ENCODE results near the gene CRKL. TPM values are rescaled to one million over a fixed set of nuclear protein-coding genes. Genes with fewer than 3 reads are reported as not detected.

Gene CRKL
- total RNA-seq, 1 experiment from 2014 or later, result 87.7 TPM

DNA sequence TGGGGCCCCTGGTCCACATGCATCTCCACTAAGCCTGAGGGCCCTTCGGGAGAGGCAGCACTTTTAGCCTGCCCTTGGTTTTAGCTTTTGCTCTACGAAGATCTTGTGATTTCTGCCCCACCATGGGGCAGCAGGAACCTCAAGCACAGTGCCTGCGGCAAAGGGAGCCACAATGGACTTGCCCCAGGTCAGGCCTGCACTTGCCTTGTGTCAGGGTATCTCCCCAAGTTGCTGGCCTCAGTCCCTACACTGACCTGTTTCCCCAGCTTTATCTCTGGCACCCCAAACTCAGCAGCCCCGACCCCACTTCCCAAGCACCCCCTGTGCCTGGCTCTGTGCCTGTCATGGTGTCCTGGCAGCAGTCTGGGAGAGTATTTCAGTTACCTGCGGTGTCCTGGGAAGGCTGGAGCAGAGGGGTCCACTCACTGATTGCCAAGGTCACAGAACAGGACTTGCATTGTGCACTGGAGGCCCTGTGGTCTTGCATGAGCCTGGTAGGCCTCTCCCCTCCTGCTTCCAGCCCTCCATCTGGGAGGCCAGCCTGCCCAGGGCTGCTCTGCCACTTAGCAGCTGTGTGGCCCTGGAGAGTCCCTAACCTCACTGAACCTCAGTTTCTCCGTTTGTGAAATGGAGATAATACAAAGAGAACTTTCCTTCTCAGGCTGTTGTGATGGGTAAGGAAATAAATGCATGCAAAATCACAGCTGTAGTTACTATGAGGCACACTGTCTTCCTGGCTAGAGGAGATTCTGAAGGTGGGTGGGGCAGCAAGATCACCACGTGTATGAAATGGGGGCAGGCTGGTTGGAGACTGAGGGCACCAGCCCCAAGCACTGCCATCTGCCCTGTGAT, 46.2 kb downstream of the CRKL start:
- Histone ChIP-seq H3K27ac (ENCODE audit: low read depth, low read length) (no peak overlapping the region), H2AFZ (ENCODE audit: low read depth, low read length, poor library complexity, severe bottlenecking) (no peak overlapping the region), H3K9me3 (ENCODE audit: control insufficient read depth in 1 of 2, insufficient read depth in 1 of 2, low read depth in 1 of 2, low read length in 2 of 2) (no peaks in the 10 kb centered on the region), H4K20me1 (ENCODE audit: insufficient read depth) (no peaks in the 10 kb centered on the region), H3K27me3 (ENCODE audit: insufficient read depth, low read length) (no peaks in the 10 kb centered on the region), H3K4me1 (ENCODE audit: control insufficient read depth in 1 of 2, insufficient read depth in 2 of 2, low read length in 2 of 2) (peaks cover 2 to 10% of the 10 kb centered on the region in 2 experiments; a peak in 3 of 4 replicates), H3K9ac (ENCODE audit: low read length) (no peak overlapping the region), H3K36me3 (ENCODE audit: control insufficient read depth in 1 of 2, insufficient read depth in 2 of 2, low read length in 2 of 2) (no peaks in the 10 kb centered on the region), H3K79me2 (ENCODE audit: insufficient read depth, low read length) (no peaks in the 10 kb centered on the region), H3K4me2 (ENCODE audit: low read length) (no peak overlapping the region), H3K4me3 (replicated peaks in 1 of 2; ENCODE audit: low read depth in 1 of 2, low read length in 2 of 2) (no peak overlapping the region), H3K9me2 (ENCODE audit: insufficient read depth) (no peaks in the 10 kb centered on the region)
- ATAC-seq (no peak), DNase-seq (ENCODE audit: low read depth, low spot score) (no peak)
- ChIA-PET RAD21 (ENCODE audit: low non-redundant PET in 1 of 2, low total read pairs in 2 of 2, uncharacterized antibody in 2 of 2, unreplicated experiment in 2 of 2) (no interaction called here), POLR2A (no interaction called here), CTCF (no interaction called here)
- TF ChIP-seq SRF (IDR thresholded peaks at IDR 0.05; ENCODE audit: low read depth) (no peak), JUND (IDR thresholded peaks at IDR 0.05) (no peak), EZH2 (IDR thresholded peaks at IDR 0.05) (no peak)
- intact Hi-C loops (cut with micrococcal nuclease), result no loop called here
- no TSS peak for BruUV-seq (replicated peaks)

DNA sequence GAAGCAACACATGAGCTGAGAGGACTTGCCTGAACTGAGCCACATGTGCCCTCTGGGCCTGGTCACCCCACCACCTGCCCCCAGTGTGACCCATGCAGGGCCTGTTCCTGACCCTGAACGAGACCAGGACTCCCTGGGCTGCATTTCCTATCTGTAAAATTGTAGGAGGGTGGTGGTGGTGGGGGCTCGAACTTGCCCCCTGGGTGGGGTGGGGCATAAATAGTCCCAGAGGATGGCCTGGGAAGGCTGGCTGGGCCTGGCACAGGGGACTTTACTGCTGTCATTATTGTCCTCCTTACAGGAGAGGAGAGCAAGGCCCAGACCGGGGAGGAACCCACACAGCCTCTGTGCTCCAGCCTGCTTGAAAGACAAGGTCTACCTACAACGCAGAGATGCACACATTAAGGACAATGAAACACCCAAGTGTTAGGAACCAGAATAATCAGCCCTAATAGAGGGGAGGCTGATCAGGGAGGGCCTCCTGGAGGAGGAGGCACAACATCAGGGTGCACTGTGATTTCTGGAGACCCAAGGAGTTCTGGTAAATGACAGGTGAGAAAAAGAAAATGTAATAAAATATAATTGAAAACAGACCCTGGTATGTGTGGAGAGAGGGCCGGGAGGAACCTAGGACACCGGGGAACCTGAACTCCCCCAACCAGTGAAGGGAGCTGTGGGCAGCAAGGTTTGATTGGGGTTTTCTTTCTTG, 47.0 kb downstream of the CRKL start:
- CTCF ChIA-PET, result no interaction called here

More for the DNA sequence above, 47.0 kb downstream of the CRKL start:
- Histone ChIP-seq H3K4me1 (ENCODE audit: control insufficient read depth in 1 of 2, insufficient read depth in 2 of 2, low read length in 2 of 2) (peaks cover 0 to 4% of the 10 kb centered on the region in 2 experiments; a peak in 1 of 4 replicates), H4K20me1 (ENCODE audit: insufficient read depth) (no peaks in the 10 kb centered on the region), H3K9me2 (ENCODE audit: insufficient read depth) (no peaks in the 10 kb centered on the region), H3K9me3 (ENCODE audit: control insufficient read depth in 1 of 2, insufficient read depth in 1 of 2, low read depth in 1 of 2, low read length in 2 of 2) (no peaks in the 10 kb centered on the region), H3K4me2 (ENCODE audit: low read length) (no peak overlapping the region), H3K4me3 (replicated peaks in 1 of 2; ENCODE audit: low read depth in 1 of 2, low read length in 2 of 2) (no peak overlapping the region), H3K27me3 (ENCODE audit: insufficient read depth, low read length) (no peaks in the 10 kb centered on the region), H3K9ac (ENCODE audit: low read length) (no peak overlapping the region), H2AFZ (ENCODE audit: low read depth, low read length, poor library complexity, severe bottlenecking) (no peak overlapping the region), H3K79me2 (ENCODE audit: insufficient read depth, low read length) (no peaks in the 10 kb centered on the region), H3K27ac (ENCODE audit: low read depth, low read length) (no peak overlapping the region), H3K36me3 (ENCODE audit: control insufficient read depth in 1 of 2, insufficient read depth in 2 of 2, low read length in 2 of 2) (no peaks in the 10 kb centered on the region)
- no peak for TF ChIP-seq FOSL1 (IDR thresholded peaks at IDR 0.05; ENCODE audit: low read depth)
- no peak for TF ChIP-seq EZH2phosphoT487 (IDR thresholded peaks at IDR 0.05; ENCODE audit: borderline replicate concordance)
- no peak for TF ChIP-seq CEBPB (IDR thresholded peaks at IDR 0.05; ENCODE audit: low read depth)
- TF ChIP-seq ZFX (IDR thresholded peaks at IDR 0.05), result no peak
- TF ChIP-seq, protein P1, sequence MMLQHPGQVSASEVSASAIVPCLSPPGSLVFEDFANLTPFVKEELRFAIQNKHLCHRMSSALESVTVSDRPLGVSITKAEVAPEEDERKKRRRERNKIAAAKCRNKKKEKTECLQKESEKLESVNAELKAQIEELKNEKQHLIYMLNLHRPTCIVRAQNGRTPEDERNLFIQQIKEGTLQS (IDR thresholded peaks at IDR 0.05), result no peak
- TF ChIP-seq ELF1 (IDR thresholded peaks at IDR 0.05; ENCODE audit: borderline replicate concordance, low read depth), result no peak
- TF ChIP-seq, protein P2, sequence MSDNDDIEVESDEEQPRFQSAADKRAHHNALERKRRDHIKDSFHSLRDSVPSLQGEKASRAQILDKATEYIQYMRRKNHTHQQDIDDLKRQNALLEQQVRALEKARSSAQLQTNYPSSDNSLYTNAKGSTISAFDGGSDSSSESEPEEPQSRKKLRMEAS (IDR thresholded peaks at IDR 0.05), result no peak
- TF ChIP-seq, protein P3, sequence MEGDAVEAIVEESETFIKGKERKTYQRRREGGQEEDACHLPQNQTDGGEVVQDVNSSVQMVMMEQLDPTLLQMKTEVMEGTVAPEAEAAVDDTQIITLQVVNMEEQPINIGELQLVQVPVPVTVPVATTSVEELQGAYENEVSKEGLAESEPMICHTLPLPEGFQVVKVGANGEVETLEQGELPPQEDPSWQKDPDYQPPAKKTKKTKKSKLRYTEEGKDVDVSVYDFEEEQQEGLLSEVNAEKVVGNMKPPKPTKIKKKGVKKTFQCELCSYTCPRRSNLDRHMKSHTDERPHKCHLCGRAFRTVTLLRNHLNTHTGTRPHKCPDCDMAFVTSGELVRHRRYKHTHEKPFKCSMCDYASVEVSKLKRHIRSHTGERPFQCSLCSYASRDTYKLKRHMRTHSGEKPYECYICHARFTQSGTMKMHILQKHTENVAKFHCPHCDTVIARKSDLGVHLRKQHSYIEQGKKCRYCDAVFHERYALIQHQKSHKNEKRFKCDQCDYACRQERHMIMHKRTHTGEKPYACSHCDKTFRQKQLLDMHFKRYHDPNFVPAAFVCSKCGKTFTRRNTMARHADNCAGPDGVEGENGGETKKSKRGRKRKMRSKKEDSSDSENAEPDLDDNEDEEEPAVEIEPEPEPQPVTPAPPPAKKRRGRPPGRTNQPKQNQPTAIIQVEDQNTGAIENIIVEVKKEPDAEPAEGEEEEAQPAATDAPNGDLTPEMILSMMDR (IDR thresholded peaks at IDR 0.05 in 2 of 3, conservative IDR thresholded peaks at IDR 0.05 in 1 of 3; ENCODE audit: borderline replicate concordance in 1 of 3, insufficient read depth in 1 of 3, low read depth in 2 of 3, low read length in 2 of 3), result no peak
- ChIA-PET RAD21 (ENCODE audit: low non-redundant PET in 1 of 2, low total read pairs in 2 of 2, uncharacterized antibody in 2 of 2, unreplicated experiment in 2 of 2) (no interaction called here), POLR2A (no interaction called here)
- no TSS peak for BruUV-seq (replicated peaks)
- DNase-seq (ENCODE audit: low read depth, low spot score) (no peak), ATAC-seq (no peak)
- intact Hi-C loops (cut with micrococcal nuclease), result no loop called here

All from HCT116 (cell line).